Measurements from ENCODE around the gene TSC22D1.

GRCh38 chr13:44401577-44401976, 174.6 kb downstream of the TSC22D1 start:
- TF ChIP-seq CTCF (optimal IDR thresholded peaks at IDR 0.05 in 1 of 3, IDR thresholded peaks at IDR 0.05 in 1 of 3, conservative IDR thresholded peaks at IDR 0.05 in 1 of 3; ENCODE audit: extremely low read depth in 1 of 3, insufficient read depth in 2 of 3, low read length in 3 of 3) (no peak), EZH2 (IDR thresholded peaks at IDR 0.05; ENCODE audit: low read length) (no peak)

Measured in keratinocyte (primary cell).